H1 (cell line): ENCODE results near the gene KRTAP12-3. TPM values are rescaled to one million over a fixed set of nuclear protein-coding genes. Genes with fewer than 3 reads are reported as not detected.

Source experiments
- CTCF ChIA-PET: fragments of 300-600 bp; sonication (Branson Sonifier 250); formaldehyde crosslinking; loops from one replicate; lab custom pipeline; 2021; ENCODE audit not compliant: partially characterized antibody; lab: Charles Lee
- POLR2A ChIA-PET: fragments of 300-600 bp; sonication (Branson Sonifier 250); formaldehyde crosslinking; loops from one replicate; lab custom pipeline; 2021; ENCODE audit warnings: inconsistent platforms; ENCODE audit not compliant: partially characterized antibody; lab: Charles Lee
- DNase-seq, 2 experiments: peaks; one replicate each; pipeline versions ENCODE4 v3.0.0 to v3.0.0-alpha.2; 2010 to 2022; ENCODE audit warnings: low spot score in 2 of 2, low read depth in 1 of 2, mixed read lengths in 1 of 2
- FAIRE-seq: peaks from 2 replicates; lab custom pipeline; 2011; peaks lifted over from hg19 to GRCh38; lab: Jason Lieb, UNC
- H2AFZ ChIP-seq: 2 replicates; pipeline ENCODE4 v1.8.1; 2012; ENCODE audit warnings: low read length, inconsistent platforms
- H2AK5ac ChIP-seq: 2 replicates; pipeline ENCODE4 v1.6.1; 2013; ENCODE audit warnings: low read depth, low read length
- H2BK120ac ChIP-seq: replicated peaks from 2 replicates; pipeline ENCODE3; 2013; ENCODE audit warnings: low read depth, low read length, inconsistent platforms
- H2BK12ac ChIP-seq: 2 replicates; pipeline ENCODE4 v1.6.1; 2013; ENCODE audit warnings: low read depth, low read length
- H2BK15ac ChIP-seq: 2 replicates; pipeline ENCODE4 v1.6.1; 2013; ENCODE audit warnings: low read length
- H2BK20ac ChIP-seq: 2 replicates; pipeline ENCODE4 v1.6.1; 2013; ENCODE audit warnings: low read length
- H2BK5ac ChIP-seq: 2 replicates; pipeline ENCODE4 v1.6.1; 2013; ENCODE audit warnings: low read depth, low read length
- H3K14ac ChIP-seq: 2 replicates; pipeline ENCODE4 v1.6.1; 2013; ENCODE audit warnings: inconsistent platforms; ENCODE audit not compliant: insufficient read length
- H3K18ac ChIP-seq: 2 replicates; pipeline ENCODE4 v1.6.1; 2013; ENCODE audit warnings: low read length; ENCODE audit errors: extremely low read depth
- H3K23ac ChIP-seq: 2 replicates; pipeline ENCODE4 v1.6.1; 2013; ENCODE audit warnings: inconsistent platforms; ENCODE audit not compliant: insufficient read length
- H3K23me2 ChIP-seq: 2 replicates; pipeline ENCODE4 v1.6.1; 2013; ENCODE audit warnings: low read depth, low read length
- H3K27ac ChIP-seq: 2 replicates; pipeline ENCODE4 v1.6.1; 2011; ENCODE audit warnings: low read depth, low read length, inconsistent platforms
- H3K27me3 ChIP-seq, 4 experiments: replicated peaks in 1 of 4; 1 replicate in 1 of 4; 2 replicates in 3 of 4; pipeline versions ENCODE4 v1.6.1 to v1.8.1; 2011 to 2013; ENCODE audit warnings: low read length in 3 of 4, mild to moderate bottlenecking in 3 of 4, inconsistent platforms in 2 of 4, mixed read lengths in 2 of 4, moderate library complexity in 1 of 4; ENCODE audit not compliant: control insufficient read depth in 3 of 4, insufficient read depth in 3 of 4; ENCODE audit errors: extremely low read depth in 1 of 4
- H3K36me3 ChIP-seq, 4 experiments: 2 replicates each; pipeline versions ENCODE4 v1.6.1 to v1.8.1; 2011 to 2013; ENCODE audit warnings: mild to moderate bottlenecking in 4 of 4, low read length in 3 of 4, moderate library complexity in 2 of 4, control low read depth in 1 of 4, inconsistent platforms in 1 of 4; ENCODE audit not compliant: insufficient read depth in 4 of 4, control insufficient read depth in 2 of 4
- H3K4ac ChIP-seq: replicated peaks from 2 replicates; pipeline ENCODE3; 2013; ENCODE audit warnings: low read length, low read depth, mixed read lengths, inconsistent platforms; ENCODE audit not compliant: insufficient read length
- H3K4me1 ChIP-seq, 4 experiments: replicated peaks in 1 of 4; 1 replicate in 1 of 4; 2 replicates in 3 of 4; pipeline versions ENCODE4 v1.6.1 to v1.8.1; 2011 to 2013; ENCODE audit warnings: low read length in 3 of 4, inconsistent platforms in 2 of 4, mixed read lengths in 1 of 4; ENCODE audit not compliant: insufficient read depth in 4 of 4, control insufficient read depth in 3 of 4
- H3K4me2 ChIP-seq, 2 experiments: 2 replicates each; pipeline versions ENCODE4 v1.6.1 to v1.8.1; 2011 to 2013; ENCODE audit warnings: low read depth in 2 of 2, low read length in 2 of 2, control low read depth in 1 of 2, inconsistent platforms in 1 of 2, mild to moderate bottlenecking in 1 of 2; ENCODE audit not compliant: insufficient read depth in 1 of 2
- H3K4me3 ChIP-seq, 4 experiments: fragments of 200-600, 300-600 bp in 1 of 4; sonication (generic), shearing (Covaris generic), sonication (Bioruptor Twin) in 1 of 4; 2 replicates each; pipeline versions ENCODE4 v1.5.1 to v1.8.1; 2011 to 2016; ENCODE audit warnings: low read length in 4 of 4, low read depth in 3 of 4, control low read depth in 2 of 4, inconsistent platforms in 2 of 4, mild to moderate bottlenecking in 2 of 4, mixed read lengths in 1 of 4, moderate library complexity in 1 of 4; ENCODE audit not compliant: insufficient read depth in 2 of 4; ENCODE audit errors: extremely low read depth in 1 of 4
- H3K56ac ChIP-seq: replicated peaks from 2 replicates; pipeline ENCODE3; 2013; ENCODE audit warnings: low read depth, mild to moderate bottlenecking, mixed read lengths, low read length, inconsistent platforms; ENCODE audit not compliant: insufficient read length
- H3K79me1 ChIP-seq: 2 replicates; pipeline ENCODE4 v1.6.1; 2013; ENCODE audit warnings: low read depth, low read length, control low read depth
- H3K79me2 ChIP-seq, 2 experiments: 2 replicates each; pipeline versions ENCODE4 v1.6.1 to v1.8.1; 2012 to 2013; ENCODE audit warnings: low read length in 2 of 2, mild to moderate bottlenecking in 2 of 2, inconsistent platforms in 1 of 2; ENCODE audit not compliant: insufficient read depth in 2 of 2, control insufficient read depth in 1 of 2
- H3K9ac ChIP-seq, 4 experiments: replicated peaks in 1 of 4; 1 replicate in 1 of 4; 2 replicates in 3 of 4; pipeline versions ENCODE4 v1.6.1 to v1.8.1; 2011 to 2013; ENCODE audit warnings: low read depth in 3 of 4, low read length in 3 of 4, control low read depth in 2 of 4, mild to moderate bottlenecking in 2 of 4, moderate library complexity in 2 of 4, inconsistent platforms in 1 of 4; ENCODE audit errors: extremely low read depth in 1 of 4
- H3K9me3 ChIP-seq, 2 experiments: 2 replicates each; pipeline versions ENCODE4 v1.6.1 to v1.8.1; 2012 to 2013; ENCODE audit warnings: mild to moderate bottlenecking in 2 of 2, moderate library complexity in 2 of 2, control low read depth in 1 of 2, inconsistent platforms in 1 of 2, low read depth in 1 of 2, low read length in 1 of 2, mixed read lengths in 1 of 2; ENCODE audit not compliant: insufficient read depth in 2 of 2
- H4K20me1 ChIP-seq, 2 experiments: replicated peaks in 1 of 2; 2 replicates each; pipeline versions ENCODE3 to v1.8.1; 2011 to 2013; ENCODE audit warnings: inconsistent platforms in 2 of 2, low read length in 2 of 2, mild to moderate bottlenecking in 1 of 2; ENCODE audit not compliant: insufficient read depth in 2 of 2, control insufficient read depth in 1 of 2
- H4K5ac ChIP-seq: 2 replicates; pipeline ENCODE4 v1.6.1; 2013; ENCODE audit warnings: low read length, low read depth, mixed read lengths, inconsistent platforms; ENCODE audit not compliant: insufficient read length
- H4K8ac ChIP-seq: 2 replicates; pipeline ENCODE4 v1.8.0; 2013; ENCODE audit warnings: mild to moderate bottlenecking, moderate library complexity, low read length, inconsistent platforms; ENCODE audit not compliant: insufficient read depth; ENCODE audit errors: extremely low read depth
- H4K91ac ChIP-seq: replicated peaks from 2 replicates; pipeline ENCODE3; 2013; ENCODE audit warnings: low read length, mixed read lengths, inconsistent platforms; ENCODE audit not compliant: insufficient read length
- BACH1 ChIP-seq: IDR thresholded peaks from 2 replicates; pipeline ENCODE4 v1.6.1; 2012; ENCODE audit warnings: low read length, improper control_type of control experiment
- CHD1 ChIP-seq: IDR thresholded peaks from 2 replicates; pipeline ENCODE4 v1.6.1; 2012; ENCODE audit warnings: low read depth, low read length, improper control_type of control experiment
- CHD2 ChIP-seq: IDR thresholded peaks from 2 replicates; pipeline ENCODE4 v1.6.1; 2012; ENCODE audit warnings: low read length, improper control_type of control experiment
- E2F6 ChIP-seq: IDR thresholded peaks from 2 replicates; pipeline ENCODE4 v1.6.1; 2012; ENCODE audit warnings: inconsistent platforms
- EZH2 ChIP-seq: fragments of 200-600 bp; sonication (generic); IDR thresholded peaks from 2 replicates; pipeline ENCODE4 v1.7.1; 2012; ENCODE audit warnings: low read depth, mild to moderate bottlenecking, moderate library complexity, low read length, inconsistent platforms; ENCODE audit not compliant: severe bottlenecking
- MAX ChIP-seq: IDR thresholded peaks from 2 replicates; pipeline ENCODE4 v1.6.1; 2012; ENCODE audit warnings: inconsistent platforms
- POLR2AphosphoS5 ChIP-seq: IDR thresholded peaks from 2 replicates; pipeline ENCODE4 v1.6.1; 2011; ENCODE audit warnings: low read depth, low read length
- RBBP5 ChIP-seq: IDR thresholded peaks from 2 replicates; pipeline ENCODE4 v1.7.1; 2012; ENCODE audit warnings: low read depth, mild to moderate bottlenecking, inconsistent platforms, low read length, moderate library complexity, borderline replicate concordance
- SP4 ChIP-seq: IDR thresholded peaks from 2 replicates; pipeline ENCODE4 v1.6.1; 2012; ENCODE audit warnings: low read length, inconsistent platforms
- USF2 ChIP-seq: IDR thresholded peaks from 2 replicates; pipeline ENCODE4 v1.6.1; 2011; ENCODE audit warnings: low read length, improper control_type of control experiment
- WGBS, 2 experiments: shearing (Covaris generic) in 1 of 2; methylation state at CpG; one replicate each; pipeline versions ENCODE4 v1.1.6 to v1.1.7; 2013 to 2015; ENCODE audit warnings: low lambda C conversion rate in 2 of 2, mixed read lengths in 2 of 2, inconsistent platforms in 1 of 2, low coverage in 1 of 2, missing lambda C conversion rate in 1 of 2; ENCODE audit not compliant: insufficient replicate concordance in 2 of 2, insufficient coverage in 1 of 2, insufficient read length in 1 of 2; ENCODE audit errors: extremely low coverage in 1 of 2, missing lambda C conversion rate in 1 of 2; 5-methylcytosine and 5-hydroxymethylcytosine counted together
- polyA plus RNA-seq, 7 experiments: library from polyadenylated mRNA; depleted of rRNA in 3 of 7; stranded (reverse) in 5 of 7; unstranded in 2 of 7; fragments of >200 nt in 5 of 7; fragments of 200-250 nt in 2 of 7; gene quantifications; 1 replicate in 5 of 7; 2 replicates in 1 of 7; 4 replicates in 1 of 7; pipeline versions ENCODE4 v1.2.1 to v1.2.3, GENCODE V29; 2011 to 2013; ENCODE audit warnings: missing spikeins in 2 of 7, mixed read lengths in 2 of 7
- total RNA-seq: library from RNA; stranded (reverse); fragmentation: NEBNext Ultra II Directional; extraction: Animal tissue kit (Norgen Biotek cat#: 25700); gene quantifications from 2 replicates; pipeline ENCODE4 v1.2.1, GENCODE V29; 2021

The KRTAP12-3 gene
- total and polyA plus RNA-seq, 2 of the 8 experiments (the other 6 are each of a cell fraction or from before 2014, with no cell fraction given) = not detected

DNA sequence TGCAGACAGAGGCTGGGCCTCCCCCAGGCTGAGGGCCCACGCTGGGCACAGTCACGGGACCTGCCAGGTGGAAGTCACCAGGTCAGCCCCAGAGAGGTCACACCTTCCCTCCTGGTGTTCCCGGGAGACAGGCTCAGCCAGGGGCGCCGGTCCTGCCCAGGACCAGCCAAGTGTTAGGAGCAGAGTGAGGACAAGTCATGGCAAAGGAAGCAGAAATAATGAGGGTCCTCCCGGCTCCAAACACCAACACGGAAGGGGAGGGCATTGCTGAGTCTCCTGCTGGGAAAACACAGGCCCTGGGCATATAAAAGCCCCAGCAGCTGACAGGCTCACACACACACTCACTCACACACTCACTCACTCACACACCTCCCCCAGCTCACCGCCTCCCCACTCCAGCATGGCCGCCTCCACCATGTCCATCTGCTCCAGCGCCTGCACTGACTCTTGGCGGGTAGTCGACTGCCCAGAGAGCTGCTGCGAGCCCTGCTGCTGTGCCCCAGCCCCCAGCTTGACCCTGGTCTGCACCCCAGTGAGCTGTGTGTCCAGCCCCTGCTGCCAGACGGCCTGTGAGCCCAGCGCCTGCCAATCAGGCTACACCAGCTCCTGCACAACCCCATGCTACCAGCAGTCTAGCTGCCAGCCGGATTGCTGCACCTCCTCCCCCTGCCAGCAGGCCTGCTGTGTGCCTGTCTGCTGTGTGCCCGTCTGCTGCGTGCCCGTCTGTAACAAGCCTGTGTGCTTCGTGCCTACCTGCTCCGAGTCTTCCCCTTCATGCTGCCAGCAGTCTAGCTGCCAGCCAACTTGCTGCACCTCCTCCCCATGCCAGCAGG is 20.5 kb upstream of the KRTAP12-3 start, which contains the start of gene KRTAP10-10:
TSS of gene KRTAP10-10 (plus strand) at position 339 of the 833 bp plus-strand sequence. CDS start at position 401, 62 bp downstream.
- H3K4ac ChIP-seq = no peak within 1 kb of the TSS
- H4K5ac ChIP-seq = no peak within 1 kb of the TSS
- H3K36me3 ChIP-seq = no peaks in the 10 kb centered on the region
- ChIA-PET CTCF (no interaction called here), POLR2A (no interaction called here)
- H3K79me1 ChIP-seq = no peaks in the 10 kb centered on the region
- no peak within 1 kb of the TSS for H3K4me3 ChIP-seq
- no peak within 1 kb of the TSS for H2BK12ac ChIP-seq
- H2BK120ac ChIP-seq = no peak within 1 kb of the TSS
- no peaks in the 10 kb centered on the region for H3K79me2 ChIP-seq
- H3K14ac ChIP-seq = no peak within 1 kb of the TSS
- TF ChIP-seq BACH1 = no peak
- no peak for TF ChIP-seq MAX
- no peak for TF ChIP-seq CHD2
- no peak for TF ChIP-seq RBBP5
- TF ChIP-seq SP4 = no peak
- TF ChIP-seq EZH2 = no peak
- no peak for TF ChIP-seq POLR2AphosphoS5
- TF ChIP-seq USF2 = no peak
- TF ChIP-seq E2F6 = no peak
- no peak for TF ChIP-seq CHD1
- H3K23ac ChIP-seq = no peak within 1 kb of the TSS
- FAIRE-seq (no peak), DNase-seq (no peak)
- H3K27me3 ChIP-seq = no peaks in the 10 kb centered on the region
- H2AFZ ChIP-seq = no peak within 1 kb of the TSS
- no peak within 1 kb of the TSS for H3K9ac ChIP-seq
- no peak within 1 kb of the TSS for H3K56ac ChIP-seq
- H3K4me2 ChIP-seq = no peak within 1 kb of the TSS
- no peak within 1 kb of the TSS for H2BK20ac ChIP-seq
- peak within 1 kb of the TSS; percentile 54 for H4K91ac ChIP-seq
- no peaks in the 10 kb centered on the region; a peak in 1 of 7 replicates for H3K4me1 ChIP-seq
- no peak within 1 kb of the TSS for H3K18ac ChIP-seq
- peak within 1 kb of the TSS; percentile 9; the same call in 1 of the 2 replicates for H2BK5ac ChIP-seq
- 86% methylated on average over 9 of the region's 21 CpGs; no CpG with 5 or more reads in 1 of the 2 experiments for WGBS, 2 experiments
- no peak within 1 kb of the TSS for H3K27ac ChIP-seq
- peaks cover 0 to 3% of the 10 kb centered on the region in 2 experiments for H4K20me1 ChIP-seq
- H3K23me2 ChIP-seq = no peaks in the 10 kb centered on the region
- peaks cover 3 to 10% of the 10 kb centered on the region in 2 experiments; a peak in 3 of 4 replicates for H3K9me3 ChIP-seq
- no peak within 1 kb of the TSS for H2AK5ac ChIP-seq
- H4K8ac ChIP-seq = no peak within 1 kb of the TSS; the same call in 1 of the 2 replicates
- 0 out of 2 replicates have a peak within 1 kb of the TSS, but pooled peaks have one; percentile 40 for H2BK15ac ChIP-seq
